ENCODE results near the gene GNAS-AS1.

Gene GNAS-AS1

DNA sequence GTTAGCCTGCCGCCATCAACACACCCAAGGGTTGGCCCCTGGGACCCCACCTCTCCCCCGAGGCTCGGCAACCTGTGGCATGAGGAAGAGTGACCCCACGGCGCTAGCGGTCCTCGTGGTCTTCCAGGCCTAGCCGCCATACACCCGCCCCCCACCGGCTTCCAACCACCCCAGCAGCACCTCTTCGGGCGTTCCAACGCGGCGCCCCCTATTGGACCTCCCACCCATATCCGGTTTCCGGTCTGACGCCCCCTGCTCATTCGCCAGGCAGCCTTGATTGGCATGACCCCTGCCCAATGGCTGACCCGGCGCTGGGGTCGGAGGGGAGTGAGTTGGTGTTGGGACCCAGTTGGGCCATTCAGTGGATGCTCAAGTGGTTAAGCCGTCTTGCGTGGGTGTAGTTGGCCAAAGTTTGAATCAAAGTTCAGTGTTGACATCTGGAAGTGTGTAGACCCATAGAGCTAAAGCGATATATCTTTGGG is at the start of gene GNAS-AS1:
TSS of gene GNAS-AS1 (minus strand) at position 210 of the 482 bp plus-strand sequence.
- peak; percentile 90 for DNase-seq (ENCODE audit: low spot score)

DNA sequence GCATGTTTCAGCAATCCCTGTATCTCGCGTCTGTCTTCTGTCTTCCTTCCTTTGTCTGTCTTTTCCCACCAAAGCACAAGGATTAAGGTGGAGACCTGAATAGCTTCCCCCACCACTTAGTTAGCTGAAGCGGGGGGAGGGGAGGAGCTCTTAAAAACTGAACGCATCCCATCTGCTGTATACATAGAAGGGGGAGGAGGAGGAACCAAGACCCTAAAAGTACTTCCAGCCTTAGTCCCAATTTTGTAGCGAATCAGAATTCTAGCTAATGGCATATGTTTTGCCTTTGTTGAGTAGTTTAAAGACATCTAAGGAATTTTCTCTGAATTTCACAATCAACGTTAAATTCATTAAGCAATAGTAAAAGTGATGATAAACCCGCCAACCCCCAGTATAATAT is 49.7 kb upstream of the GNAS-AS1 start:
- DNase-seq (ENCODE audit: low spot score), result no peak

DNA sequence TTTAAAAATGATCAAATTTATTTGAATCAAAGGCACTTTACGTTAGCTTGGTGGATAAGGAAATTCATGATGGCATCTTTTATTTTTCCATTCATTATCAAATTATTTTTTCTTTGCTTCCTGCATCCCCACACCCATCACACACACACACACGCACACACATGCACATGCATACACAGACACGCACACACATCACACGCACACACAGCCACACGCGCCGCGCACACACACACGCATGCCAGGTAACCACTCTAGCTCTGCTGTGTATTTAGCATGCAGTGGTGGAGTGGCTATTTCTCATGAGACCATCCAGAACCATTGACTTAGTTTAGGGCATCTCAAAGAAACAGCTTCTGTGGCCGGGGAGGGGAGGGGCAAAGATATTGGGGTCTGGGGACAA is 48.8 kb upstream of the GNAS-AS1 start:
- no peak for DNase-seq (ENCODE audit: low spot score)

DNA sequence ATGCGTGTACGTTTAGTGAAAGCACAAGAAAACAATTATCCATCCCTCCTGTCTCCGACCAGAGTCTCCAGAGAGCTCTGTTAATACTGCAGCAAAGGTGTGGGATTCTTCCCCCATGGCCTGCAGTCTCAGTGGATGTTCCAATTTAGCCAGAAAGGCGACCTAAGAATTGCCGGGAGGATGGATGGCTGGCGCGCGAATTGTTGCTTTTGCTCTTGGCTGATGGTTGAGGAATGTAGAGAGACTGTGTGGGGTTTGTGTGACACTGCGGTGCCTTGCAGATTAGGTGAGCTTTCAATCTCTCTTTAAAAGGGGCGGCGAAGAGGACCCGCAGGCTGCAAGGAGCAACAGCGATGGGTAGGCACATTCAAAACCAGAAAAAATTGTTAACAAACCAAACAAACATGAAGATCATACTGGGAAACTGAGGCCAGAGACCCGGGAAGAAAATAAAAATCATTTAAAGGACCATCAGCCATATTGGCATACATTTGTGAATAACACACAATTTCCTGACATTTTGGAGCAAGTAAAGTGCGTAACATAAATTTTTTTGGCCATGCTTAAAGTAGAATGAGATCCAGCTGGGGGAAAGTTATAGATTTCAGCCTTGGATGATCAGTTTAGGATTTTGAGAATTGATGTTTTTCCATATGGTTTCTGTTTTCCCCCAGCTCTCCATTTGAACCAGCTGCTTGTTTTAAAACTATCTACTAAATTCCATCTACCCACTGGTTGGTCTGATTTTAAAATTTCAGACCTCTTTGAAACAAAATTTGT is 48.1 kb upstream of the GNAS-AS1 start:
- no peak for DNase-seq (ENCODE audit: low spot score)

DNA sequence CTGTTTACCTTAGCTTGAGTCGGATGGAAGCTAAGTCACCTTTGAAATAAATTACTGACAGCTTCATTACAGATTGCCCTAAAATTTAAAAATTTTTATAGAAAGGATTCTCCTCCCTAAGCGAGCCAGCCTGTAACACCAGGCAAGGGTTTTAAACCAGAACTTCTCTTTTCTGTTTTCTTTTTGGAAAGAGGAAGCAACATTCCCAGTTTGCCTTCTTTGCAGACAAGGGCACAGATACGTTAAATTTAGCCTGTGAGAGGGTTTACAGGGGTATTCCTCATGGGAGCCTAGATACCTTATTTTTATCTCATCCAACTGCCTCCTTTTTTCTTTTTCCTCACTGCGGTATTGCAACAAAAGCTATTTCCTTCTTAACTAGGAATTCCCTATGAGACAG is 46.8 kb upstream of the GNAS-AS1 start:
- DNase-seq (ENCODE audit: low spot score), result no peak

DNA sequence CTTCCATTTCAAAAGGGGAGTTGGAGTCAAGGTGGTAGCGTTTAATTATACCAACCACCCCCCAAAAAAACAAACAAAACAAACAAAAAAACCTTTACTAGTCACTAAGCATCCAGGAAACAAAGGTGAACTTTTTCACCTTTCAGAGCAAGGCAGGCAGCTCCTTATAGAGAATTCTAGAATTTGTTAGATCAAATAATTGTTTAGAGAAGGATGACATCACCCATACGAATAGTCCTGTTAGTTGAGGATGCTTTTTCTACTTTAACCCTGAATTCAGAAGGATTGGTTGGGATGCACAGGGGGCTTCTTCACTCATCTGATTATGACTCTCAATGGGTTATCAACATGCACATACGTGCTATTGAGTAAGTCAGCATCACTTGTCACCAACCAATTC is 46.1 kb upstream of the GNAS-AS1 start:
- no peak for DNase-seq (ENCODE audit: low spot score)

DNA sequence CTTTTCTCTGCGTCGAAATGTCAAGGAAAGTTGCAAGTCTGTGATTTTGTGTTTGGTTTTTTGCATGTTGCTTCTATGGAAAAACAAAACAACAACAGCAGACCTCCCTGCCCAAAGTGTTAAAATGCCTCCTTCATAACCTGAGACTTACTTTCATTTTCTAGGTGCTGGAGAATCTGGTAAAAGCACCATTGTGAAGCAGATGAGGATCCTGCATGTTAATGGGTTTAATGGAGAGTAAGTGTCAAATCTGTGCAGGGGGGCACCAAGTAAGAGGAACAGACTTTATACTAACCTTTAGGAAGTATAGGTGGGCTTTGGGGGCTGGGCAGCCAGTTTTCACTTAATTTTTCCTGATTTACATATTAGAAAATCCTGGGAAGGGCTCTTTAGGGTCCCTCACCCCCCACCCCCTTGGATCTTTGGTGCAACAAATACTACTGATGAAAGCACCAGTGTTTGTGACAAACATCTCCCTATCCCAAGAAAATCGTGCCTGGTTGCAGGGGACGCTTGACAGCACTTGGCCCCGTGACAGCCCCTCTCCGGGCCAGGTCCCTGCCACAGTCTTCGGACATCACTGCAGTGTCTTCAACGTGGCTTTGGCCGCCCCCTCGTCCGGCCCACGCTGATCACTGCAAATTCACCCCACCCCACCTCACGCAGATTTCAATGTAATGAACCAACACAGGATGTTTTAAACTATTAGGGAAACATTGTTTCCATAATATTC is 44.9 kb upstream of the GNAS-AS1 start:
- DNase-seq (ENCODE audit: low spot score), result no peak

DNA sequence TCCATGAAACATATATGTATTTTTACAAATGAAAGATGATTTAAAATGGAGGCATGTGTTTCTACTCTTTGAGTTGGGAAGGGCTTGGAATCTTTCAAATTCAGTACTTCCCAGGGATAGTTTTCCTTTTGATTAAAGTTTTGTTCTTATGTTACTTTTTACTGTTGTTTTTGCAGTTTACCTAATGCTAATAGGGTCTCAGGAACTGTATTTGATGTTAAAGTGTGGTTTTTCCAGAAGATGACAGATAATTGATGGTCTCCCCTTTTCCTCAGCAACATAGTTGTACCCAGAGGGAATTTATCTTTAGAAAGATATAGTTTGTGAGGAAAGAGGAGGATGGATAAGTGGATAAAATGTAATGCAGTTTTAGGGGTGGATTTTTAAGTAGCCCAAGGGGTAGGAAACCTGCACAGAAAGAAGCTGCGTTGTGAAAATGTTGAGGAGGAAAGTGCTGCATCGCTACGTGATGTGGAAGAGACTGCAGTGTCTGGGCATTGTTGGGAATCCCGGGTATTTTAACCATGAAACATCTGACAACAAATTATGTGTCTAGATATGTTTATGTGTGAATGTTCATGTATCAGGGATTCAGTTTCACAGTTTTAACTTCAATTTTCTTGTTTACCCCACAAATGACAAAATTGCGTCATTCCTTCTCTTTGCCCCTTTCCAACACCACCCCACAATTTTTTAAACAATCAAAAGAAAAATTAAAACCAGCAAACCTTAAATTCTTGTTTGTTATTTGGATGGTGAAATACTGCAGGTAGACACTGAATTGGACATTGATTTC is 44.1 kb upstream of the GNAS-AS1 start:
- no peak for DNase-seq (ENCODE audit: low spot score)

DNA sequence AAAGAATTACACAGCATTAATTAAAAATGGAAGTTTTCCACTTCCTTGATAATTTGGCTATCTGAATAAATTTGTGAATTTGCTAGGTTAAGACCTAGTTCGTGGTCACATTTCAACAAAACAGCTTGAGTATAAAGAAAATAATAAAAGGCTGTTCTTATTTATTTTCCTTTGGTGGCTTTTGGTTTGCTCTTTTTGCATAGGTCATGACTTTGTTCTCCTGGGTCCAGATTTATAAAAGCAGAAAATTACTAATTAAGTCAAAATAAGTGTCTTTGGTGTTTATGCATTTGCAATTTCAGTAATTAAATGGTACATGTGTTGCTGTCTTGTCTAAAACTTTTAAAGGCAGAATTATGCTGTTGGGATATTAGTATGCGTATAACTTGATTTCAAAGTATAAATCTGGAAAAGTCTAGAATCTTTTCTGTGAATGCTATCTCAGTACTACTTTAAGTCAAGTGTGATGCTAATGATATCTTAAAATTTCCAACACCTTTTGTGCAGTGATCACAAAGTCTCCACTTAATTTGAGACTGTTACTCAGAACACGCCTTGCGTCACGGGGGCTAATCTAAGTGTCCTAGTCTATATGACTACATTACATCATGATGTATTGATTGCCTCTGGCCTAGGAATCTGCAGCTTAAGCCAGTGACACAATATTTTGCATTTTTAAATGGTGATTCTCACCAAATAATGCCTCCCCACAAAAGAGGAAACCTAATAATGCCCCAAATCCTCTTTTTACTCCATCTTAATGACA is 42.8 kb upstream of the GNAS-AS1 start:
- no peak for DNase-seq (ENCODE audit: low spot score)

DNA sequence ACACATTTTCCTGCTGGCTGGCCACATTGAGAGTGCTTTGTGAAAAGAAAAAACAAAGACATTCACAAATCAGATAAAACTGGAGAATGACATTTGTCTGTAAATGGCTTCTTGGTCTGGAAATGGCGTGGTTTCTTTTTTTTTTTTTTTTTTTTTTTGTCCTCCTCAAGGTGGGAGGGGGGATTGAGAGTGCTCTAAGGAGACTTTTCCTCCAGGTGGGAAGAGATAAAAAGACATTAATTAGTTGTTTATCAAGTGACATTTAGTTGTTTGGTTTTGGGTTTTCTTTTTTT is 42.2 kb upstream of the GNAS-AS1 start:
- peak; percentile 41 for DNase-seq (ENCODE audit: low spot score)

DNA sequence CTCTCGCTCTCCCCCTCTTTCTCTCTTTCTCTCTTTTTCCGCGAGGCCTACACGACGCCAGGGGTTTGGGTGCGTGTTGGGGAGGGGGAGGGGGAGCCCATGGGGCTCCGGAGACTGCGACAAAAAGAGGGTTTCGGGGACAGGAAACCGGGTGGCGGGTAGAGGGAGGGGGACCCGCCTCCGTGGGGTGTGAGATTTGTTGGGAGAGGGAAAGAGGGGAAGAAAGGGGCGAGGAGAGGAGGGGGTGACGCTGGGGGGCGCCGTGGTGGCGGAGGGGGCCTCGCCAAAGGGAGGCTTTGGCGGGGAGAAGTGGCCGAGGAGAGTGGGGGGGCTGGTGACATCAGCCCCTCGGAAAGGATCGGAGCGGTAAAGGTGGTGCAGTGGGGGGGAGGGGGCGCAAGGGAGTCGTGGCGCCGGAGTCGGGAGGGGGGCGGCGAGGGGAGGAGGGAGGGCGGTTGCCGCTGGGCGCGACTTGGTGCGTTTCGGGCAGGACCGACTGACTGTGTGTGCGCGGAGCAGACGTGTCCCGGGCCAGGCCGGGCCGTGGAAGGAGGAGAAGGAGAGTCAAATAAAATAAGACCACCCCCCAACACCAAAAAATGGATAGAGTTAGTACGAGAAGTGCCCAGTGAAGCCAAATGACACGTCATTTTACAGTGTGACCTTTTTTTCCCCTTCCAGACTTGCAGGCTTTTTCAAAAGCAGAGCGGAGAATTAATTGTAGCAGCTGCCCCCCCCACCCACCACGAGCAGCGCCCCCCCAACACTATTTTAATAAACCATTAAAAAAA is 41.6 kb upstream of the GNAS-AS1 start:
- peak; percentile 40 for DNase-seq (ENCODE audit: low spot score)

DNA sequence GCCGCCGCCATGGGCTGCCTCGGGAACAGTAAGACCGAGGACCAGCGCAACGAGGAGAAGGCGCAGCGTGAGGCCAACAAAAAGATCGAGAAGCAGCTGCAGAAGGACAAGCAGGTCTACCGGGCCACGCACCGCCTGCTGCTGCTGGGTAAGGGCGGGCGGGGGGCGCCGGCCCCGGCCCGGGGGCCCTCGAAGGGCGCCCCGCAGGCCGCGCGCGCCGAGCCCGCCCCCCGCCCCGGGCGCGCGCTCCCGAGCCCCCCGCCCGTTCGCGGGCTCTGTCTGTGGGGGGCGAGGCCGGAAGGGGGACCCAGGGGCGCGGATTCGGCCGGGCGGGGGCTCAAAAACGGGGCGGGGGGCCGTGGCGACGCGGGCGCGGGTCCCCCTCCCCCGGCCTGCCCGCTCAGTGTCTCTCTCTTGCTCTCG is 41.0 kb upstream of the GNAS-AS1 start:
- no peak for DNase-seq (ENCODE audit: low spot score)

DNA sequence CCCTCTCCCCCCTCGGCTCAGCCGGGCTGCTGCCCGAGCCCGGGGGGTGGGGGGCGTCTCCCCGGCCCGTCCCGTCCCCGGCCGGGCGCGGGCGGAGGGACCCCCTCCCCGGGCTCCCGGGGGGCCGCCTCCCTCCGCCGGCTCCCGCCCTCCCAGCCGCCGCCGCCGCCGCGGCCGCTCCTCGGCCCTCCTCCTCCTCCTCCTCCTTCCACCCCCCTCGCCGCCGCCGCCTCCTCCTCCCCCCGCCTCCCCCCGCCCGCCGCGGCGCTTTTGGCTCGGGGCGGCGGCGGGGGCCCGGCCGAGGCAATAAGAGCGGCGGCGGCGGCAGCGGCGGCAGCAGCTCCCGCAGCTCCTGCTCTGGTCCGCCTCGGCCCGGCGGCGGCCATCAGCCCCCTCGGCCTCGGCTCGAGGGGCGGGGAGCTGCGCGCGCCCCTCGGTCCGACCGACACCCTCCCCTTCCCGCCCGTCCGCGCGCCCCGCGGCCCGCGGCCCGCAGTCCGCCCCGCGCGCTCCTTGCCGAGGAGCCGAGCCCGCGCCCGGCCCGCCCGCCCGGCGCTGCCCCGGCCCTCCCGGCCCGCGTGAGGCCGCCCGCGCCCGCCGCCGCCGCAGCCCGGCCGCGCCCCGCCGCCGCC is 40.5 kb upstream of the GNAS-AS1 start:
- no peak for DNase-seq (ENCODE audit: low spot score)

DNA sequence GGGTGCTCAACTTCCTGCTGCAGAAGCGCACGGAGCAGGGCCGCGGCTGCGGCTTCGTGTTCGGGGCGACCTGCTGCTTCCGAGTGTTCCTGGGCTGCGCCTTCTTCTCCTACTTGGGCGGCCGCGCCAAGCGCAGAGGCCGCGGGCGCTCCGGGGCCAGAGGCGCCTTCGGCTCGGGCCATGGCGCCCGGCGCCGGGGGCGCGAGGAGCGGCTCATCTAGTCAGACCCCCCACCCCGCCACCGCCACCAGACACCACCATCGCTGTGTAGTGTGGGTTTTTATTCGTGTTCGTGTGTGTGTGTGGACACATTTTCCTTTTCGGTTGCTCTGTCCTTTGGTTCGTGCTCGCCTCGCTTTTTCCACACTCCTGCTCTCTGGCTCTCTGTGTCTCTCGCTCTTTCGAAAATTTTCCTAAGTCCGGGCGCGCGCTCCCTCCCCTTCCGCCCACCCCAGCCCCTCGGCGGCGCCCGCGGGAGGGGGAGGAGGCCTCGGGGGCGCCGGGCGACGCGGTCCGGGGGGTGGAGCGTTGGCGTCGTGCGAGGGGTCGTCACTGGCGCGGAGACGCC is 39.9 kb upstream of the GNAS-AS1 start:
- peak; percentile 56 for DNase-seq (ENCODE audit: low spot score)

DNA sequence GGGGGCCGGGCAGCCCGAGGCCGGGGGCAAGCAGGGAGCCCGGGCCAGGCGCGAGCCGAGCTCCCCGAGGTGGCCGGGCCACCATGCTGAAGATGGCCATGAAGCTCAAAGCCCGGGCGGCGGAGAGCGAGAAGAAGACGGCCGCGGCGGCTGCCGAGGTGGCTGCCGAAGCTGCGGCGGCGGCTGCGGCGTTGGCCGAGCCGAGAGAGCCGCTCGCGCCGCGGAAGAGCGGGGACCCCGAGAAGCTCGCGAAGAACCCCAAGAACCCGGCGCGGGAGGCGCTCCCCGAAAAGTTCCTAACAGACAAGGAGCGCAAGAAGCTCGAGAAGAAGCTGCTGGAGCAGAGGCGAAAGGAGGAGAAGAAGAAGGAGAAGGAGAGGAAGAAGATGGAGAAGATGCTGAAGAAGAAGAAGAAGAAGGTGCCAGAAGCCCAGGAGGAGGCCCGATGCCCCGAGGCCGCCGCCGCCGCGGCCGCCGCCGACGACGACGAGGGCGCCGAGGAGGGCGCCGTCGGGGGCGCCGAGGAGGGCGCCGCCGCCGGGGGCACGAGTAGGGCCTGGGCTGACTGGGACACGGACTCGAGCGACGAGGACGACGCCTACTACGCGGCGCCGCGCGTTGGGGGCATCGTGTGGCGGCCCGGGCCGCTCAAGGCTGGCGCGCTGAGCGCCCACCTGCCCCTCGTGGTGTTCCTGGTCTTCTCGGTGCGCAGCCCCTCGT is 39.3 kb upstream of the GNAS-AS1 start:
- DNase-seq (ENCODE audit: low spot score), result no peak

DNA sequence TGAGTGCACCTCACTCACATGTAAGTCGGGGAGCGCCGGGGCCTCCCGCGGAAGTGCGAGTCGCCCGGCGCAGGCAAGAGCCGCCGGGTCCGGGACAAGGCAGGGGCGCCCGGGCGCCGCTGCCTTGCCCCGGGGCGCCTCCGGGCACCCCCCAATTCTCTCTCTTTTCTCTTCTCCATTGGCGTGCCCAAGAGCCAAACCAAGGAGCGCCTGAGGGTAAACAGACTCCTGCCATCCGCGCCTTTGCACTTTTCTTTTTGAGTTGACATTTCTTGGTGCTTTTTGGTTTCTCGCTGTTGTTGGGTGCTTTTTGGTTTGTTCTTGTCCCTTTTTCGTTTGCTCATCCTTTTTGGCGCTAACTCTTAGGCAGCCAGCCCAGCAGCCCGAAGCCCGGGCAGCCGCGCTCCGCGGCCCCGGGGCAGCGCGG is 38.6 kb upstream of the GNAS-AS1 start:
- DNase-seq (ENCODE audit: low spot score), result no peak

DNA sequence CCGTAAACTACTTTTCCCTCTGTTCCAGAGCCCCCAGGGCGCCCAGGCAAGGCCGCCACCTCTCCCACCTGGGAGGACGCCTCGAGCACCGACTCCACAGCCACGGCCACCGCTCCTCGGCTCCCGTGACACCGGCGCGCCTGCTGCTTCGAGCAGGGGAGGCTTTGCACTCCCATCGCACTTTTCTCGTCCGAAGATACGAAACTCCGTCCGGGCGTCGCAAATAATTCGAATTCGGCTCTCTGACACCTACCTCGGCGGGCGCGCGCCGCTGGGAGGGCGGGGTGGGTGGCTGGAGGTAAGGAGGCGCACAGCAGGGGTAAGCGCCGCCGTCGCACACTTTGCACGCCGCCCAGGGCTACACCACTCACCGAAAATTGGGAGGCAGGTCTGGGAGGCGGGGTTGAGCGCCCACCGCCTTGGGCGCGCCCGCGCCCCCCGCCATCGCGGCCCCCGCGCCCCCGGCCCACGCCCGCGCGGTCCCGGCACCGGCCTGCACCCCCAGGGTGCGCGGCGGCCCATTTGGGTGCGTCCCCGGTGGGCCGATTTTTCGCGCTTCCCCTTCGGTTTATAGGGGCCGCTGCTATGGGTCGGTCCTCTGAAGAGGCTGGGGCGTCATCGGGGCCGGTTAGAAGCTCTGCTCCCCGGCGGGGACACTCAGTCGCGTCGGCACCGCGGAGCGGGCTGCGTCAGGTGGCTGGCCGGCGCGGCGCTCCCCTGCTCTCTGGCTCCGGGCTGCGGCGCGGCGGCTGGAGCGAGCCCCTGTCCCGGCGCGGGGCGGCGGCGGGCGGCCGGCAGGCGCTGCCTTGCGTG is 38.0 kb upstream of the GNAS-AS1 start:
- no peak for DNase-seq (ENCODE audit: low spot score)

DNA sequence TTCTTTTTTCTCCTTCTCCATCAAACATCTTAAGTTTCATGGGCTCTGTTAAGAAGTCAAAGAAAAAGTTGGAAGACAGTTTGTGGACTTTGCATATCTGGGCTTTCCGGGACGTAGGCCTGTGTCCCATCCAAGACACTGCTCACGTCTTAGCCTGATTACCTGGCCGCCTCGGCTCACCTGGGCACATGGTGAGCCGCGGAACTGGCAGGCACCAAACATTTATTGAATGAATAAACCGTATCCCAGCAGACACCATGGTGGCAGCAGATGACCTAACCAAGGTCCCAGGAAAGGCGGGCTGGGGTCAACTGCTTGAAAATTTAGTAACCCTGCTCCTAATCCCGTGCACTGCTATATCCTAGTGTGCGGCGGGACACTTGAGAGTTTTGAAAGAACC is 37.4 kb upstream of the GNAS-AS1 start:
- DNase-seq (ENCODE audit: low spot score), result no peak

DNA sequence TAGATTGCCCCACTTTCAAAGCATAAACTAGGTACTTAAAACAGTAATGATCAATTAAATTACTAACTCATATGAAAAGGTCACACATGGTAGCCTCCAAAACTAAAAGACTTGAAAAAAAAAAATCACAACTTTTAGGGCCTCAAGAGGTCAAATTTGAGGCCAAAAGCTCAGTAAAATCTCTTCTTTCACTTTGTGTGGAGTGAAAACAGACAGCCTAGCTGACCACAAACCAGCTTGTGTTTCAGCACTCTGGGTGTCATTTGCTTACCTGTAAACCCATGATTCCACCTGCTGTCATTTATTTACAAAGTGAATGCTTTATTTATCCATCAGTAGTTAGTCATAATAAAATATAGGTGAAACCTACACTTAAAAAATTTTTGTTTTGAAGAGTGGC is 35.8 kb upstream of the GNAS-AS1 start:
- no peak for DNase-seq (ENCODE audit: low spot score)

Data from COLO829 (cell line).